PC-3 (cell line): Measurements from ENCODE around the gene RBM26. TPM values are rescaled to one million over a fixed set of nuclear protein-coding genes. Genes with fewer than 3 reads are reported as not detected.
"Not testable (repeated sequence)": the region's sequence is repeated elsewhere in the genome, so short reads cannot be mapped to it uniquely, and the experiment has no call there.

Experiments used
- ATAC-seq: fragments of 200-7000 bp; cut with Tn5 transposase; 2 replicates; pipeline ENCODE4 v1.9.1; 2020; ENCODE audit warnings: mild to moderate bottlenecking, moderate library complexity
- BruUV-seq: library from RNA; stranded (reverse); fragments of 400-500 nt; replicated peaks from 2 replicates; lab custom pipeline; 2021; lab: Mats Ljungman, UMichigan
- CTCF ChIA-PET: fragments of 300-600 bp; sonication (Branson Sonifier 250); formaldehyde crosslinking; loops from one replicate; lab custom pipeline; 2022; ENCODE audit warnings: antibody characterized with exemption; lab: Charles Lee
- POLR2A ChIA-PET: fragments of 300-600 bp; sonication (Branson Sonifier 250); formaldehyde crosslinking; loops from one replicate; lab custom pipeline; 2022; ENCODE audit warnings: antibody characterized with exemption; ENCODE audit not compliant: unreplicated experiment; lab: Charles Lee
- DNase-seq: peaks from one replicate; pipeline ENCODE4 v3.0.0-alpha.2; 2015
- H2AFZ ChIP-seq: fragments of 300-600 bp; sonication (generic); 2 replicates; pipeline ENCODE4 v1.6.0; 2016; ENCODE audit warnings: antibody characterized with exemption, low read length
- H3F3A ChIP-seq: fragments of 300-600 bp; sonication (generic); one replicate; pipeline ENCODE4 v1.6.0; 2017; ENCODE audit warnings: antibody characterized with exemption, low read length, control low read depth, mild to moderate bottlenecking; ENCODE audit not compliant: unreplicated experiment
- H3K27ac ChIP-seq: fragments of 300-600 bp; sonication (generic); 2 replicates; pipeline ENCODE4 v1.5.1; 2016; ENCODE audit warnings: mild to moderate bottlenecking, low read length
- H3K27me3 ChIP-seq: fragments of 300-600 bp; sonication (generic); 2 replicates; pipeline ENCODE4 v1.6.1; 2016; ENCODE audit warnings: low read length, mixed read lengths
- H3K36me3 ChIP-seq: fragments of 300-600 bp; sonication (generic); 2 replicates; pipeline ENCODE4 v1.6.1; 2016; ENCODE audit warnings: low read depth, mixed run types, low read length, mixed read lengths
- H3K4me1 ChIP-seq: fragments of 300-600 bp; sonication (generic); 2 replicates; pipeline ENCODE4 v1.5.1; 2016; ENCODE audit warnings: low read length; ENCODE audit not compliant: insufficient read depth
- H3K4me2 ChIP-seq: fragments of 300-600 bp; sonication (generic); 2 replicates; pipeline ENCODE4 v1.6.0; 2016; ENCODE audit warnings: low read length
- H3K4me3 ChIP-seq: fragments of 300-600 bp; sonication (generic); 2 replicates; pipeline ENCODE4 v1.5.1; 2016; ENCODE audit warnings: mild to moderate bottlenecking, low read length, mixed read lengths
- H3K79me2 ChIP-seq: fragments of 300-600 bp; sonication (generic); 2 replicates; pipeline ENCODE4 v1.6.1; 2017; ENCODE audit warnings: low read length, mixed read lengths
- H3K9ac ChIP-seq: fragments of 300-600 bp; sonication (generic); 2 replicates; pipeline ENCODE4 v1.6.0; 2016; ENCODE audit warnings: mild to moderate bottlenecking, low read length
- H3K9me2 ChIP-seq: fragments of 300-600 bp; sonication (generic); replicated peaks from 2 replicates; pipeline ENCODE4 v1.6.1; 2016; ENCODE audit warnings: mixed run types, low read length, mixed read lengths
- H3K9me3 ChIP-seq: fragments of 300-600 bp; sonication (generic); 2 replicates; pipeline ENCODE4 v1.6.1; 2016; ENCODE audit warnings: low read length, mixed read lengths
- H4K20me1 ChIP-seq: fragments of 300-600 bp; sonication (generic); 2 replicates; pipeline ENCODE4 v1.6.1; 2016; ENCODE audit warnings: low read length, mixed read lengths
- EZH2 ChIP-seq: fragments of 300-600 bp; sonication (generic); IDR thresholded peaks from one replicate; pipeline ENCODE4 v1.6.1; 2017; ENCODE audit warnings: antibody characterized with exemption, mild to moderate bottlenecking, low read length; ENCODE audit not compliant: unreplicated experiment
- EZH2phosphoT487 ChIP-seq: fragments of 300-600 bp; sonication (generic); IDR thresholded peaks from 2 replicates; pipeline ENCODE4 v1.6.1; 2018; ENCODE audit warnings: mild to moderate bottlenecking, antibody characterized with exemption, low read length, borderline replicate concordance
- intact Hi-C: fragments of 100-400 bp; cut with micrococcal nuclease; formaldehyde crosslinking; loops from 2 replicates; pipeline ENCODE4 v1.9.0; 2023
- total RNA-seq: library from RNA; depleted of rRNA; stranded (reverse); fragments of >200 nt; gene quantifications from 2 replicates; pipeline ENCODE4 v1.2.3, GENCODE V29; 2014
- TF ChIP-seq, protein P1 (sequence below): fragments of 300-600 bp; sonication (generic); conservative IDR thresholded peaks from 2 replicates; pipeline ENCODE4 v1.5.1; 2017; ENCODE audit warnings: antibody characterized with exemption, low read depth, mild to moderate bottlenecking, low read length

The RBM26 gene
- total RNA-seq, 1 experiment from 2014 or later, result 16.1 TPM

GRCh38 chr13:79353693-79354092 lies 52.4 kb downstream of the RBM26 start:
- ATAC-seq (no peak), DNase-seq (no peak)
- Histone ChIP-seq H3K4me2 (no peak overlapping the region), H3K4me1 (no peaks in the 10 kb centered on the region), H3K9me3 (no peaks in the 10 kb centered on the region), H2AFZ (no peak overlapping the region), H3K36me3 (peaks cover 42% of the 10 kb centered on the region), H3F3A (no peaks in the 10 kb centered on the region), H3K27me3 (no peaks in the 10 kb centered on the region), H4K20me1 (no peaks in the 10 kb centered on the region), H3K27ac (no peak overlapping the region), H3K4me3 (no peak overlapping the region), H3K79me2 (no peaks in the 10 kb centered on the region), H3K9ac (no peak overlapping the region), H3K9me2 (no peaks in the 10 kb centered on the region)
- BruUV-seq, result no TSS peak
- ChIA-PET POLR2A (no interaction called here), CTCF (no interaction called here)
- TF ChIP-seq, protein P1, sequence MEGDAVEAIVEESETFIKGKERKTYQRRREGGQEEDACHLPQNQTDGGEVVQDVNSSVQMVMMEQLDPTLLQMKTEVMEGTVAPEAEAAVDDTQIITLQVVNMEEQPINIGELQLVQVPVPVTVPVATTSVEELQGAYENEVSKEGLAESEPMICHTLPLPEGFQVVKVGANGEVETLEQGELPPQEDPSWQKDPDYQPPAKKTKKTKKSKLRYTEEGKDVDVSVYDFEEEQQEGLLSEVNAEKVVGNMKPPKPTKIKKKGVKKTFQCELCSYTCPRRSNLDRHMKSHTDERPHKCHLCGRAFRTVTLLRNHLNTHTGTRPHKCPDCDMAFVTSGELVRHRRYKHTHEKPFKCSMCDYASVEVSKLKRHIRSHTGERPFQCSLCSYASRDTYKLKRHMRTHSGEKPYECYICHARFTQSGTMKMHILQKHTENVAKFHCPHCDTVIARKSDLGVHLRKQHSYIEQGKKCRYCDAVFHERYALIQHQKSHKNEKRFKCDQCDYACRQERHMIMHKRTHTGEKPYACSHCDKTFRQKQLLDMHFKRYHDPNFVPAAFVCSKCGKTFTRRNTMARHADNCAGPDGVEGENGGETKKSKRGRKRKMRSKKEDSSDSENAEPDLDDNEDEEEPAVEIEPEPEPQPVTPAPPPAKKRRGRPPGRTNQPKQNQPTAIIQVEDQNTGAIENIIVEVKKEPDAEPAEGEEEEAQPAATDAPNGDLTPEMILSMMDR, result no peak
- TF ChIP-seq EZH2, result no peak
- TF ChIP-seq EZH2phosphoT487, result no peak
- intact Hi-C loops, result no loop called here

DNA sequence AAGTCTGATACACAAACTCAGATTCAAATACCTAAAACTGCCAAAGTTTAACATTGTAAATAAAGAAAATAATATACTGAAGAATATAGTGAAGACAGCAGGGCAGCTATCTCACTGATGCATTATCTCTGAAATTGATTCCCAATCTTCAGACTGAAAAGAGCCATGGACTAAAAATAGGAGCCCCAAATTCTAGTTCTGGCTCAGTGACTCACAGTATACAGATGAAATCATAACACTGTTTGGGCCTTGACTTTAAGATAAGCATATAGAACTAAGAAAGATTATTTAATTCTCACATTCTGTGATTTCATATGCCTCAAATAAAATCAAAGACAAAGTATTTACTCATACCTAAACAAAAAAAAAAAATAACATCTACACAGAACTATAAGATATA lies 53.9 kb downstream of the RBM26 start:
- no peaks in the 10 kb centered on the region for H3K27me3 ChIP-seq
- no peaks in the 10 kb centered on the region for H4K20me1 ChIP-seq
- no peaks in the 10 kb centered on the region for H3K4me1 ChIP-seq
- no peaks in the 10 kb centered on the region for H3K9me3 ChIP-seq
- H3K9ac ChIP-seq, result no peak overlapping the region
- H3K36me3 ChIP-seq, result peaks cover 38% of the 10 kb centered on the region; the same call in 1 of the 2 replicates
- no peak overlapping the region for H3K4me2 ChIP-seq
- intact Hi-C loops, result no loop called here
- H3K4me3 ChIP-seq, result no peak overlapping the region
- ATAC-seq (no peak), DNase-seq (no peak)
- H3K9me2 ChIP-seq, result no peaks in the 10 kb centered on the region
- ChIA-PET CTCF (no interaction called here), POLR2A (no interaction called here)
- H3K27ac ChIP-seq, result no peak overlapping the region
- no TSS peak for BruUV-seq
- no peak overlapping the region for H2AFZ ChIP-seq
- H3F3A ChIP-seq, result no peaks in the 10 kb centered on the region
- TF ChIP-seq EZH2phosphoT487 (no peak), EZH2 (no peak)
- TF ChIP-seq, protein P1, result no peak
- no peaks in the 10 kb centered on the region for H3K79me2 ChIP-seq

GRCh38 chr13:79349608-79350007 lies 56.4 kb downstream of the RBM26 start:
- BruUV-seq, H3K9me2 ChIP-seq, H3K27ac ChIP-seq, POLR2A ChIA-PET, H3K9me3 ChIP-seq, H3K27me3 ChIP-seq, H3K4me1 ChIP-seq, CTCF ChIA-PET, H3K4me2 ChIP-seq, DNase-seq, H3K9ac ChIP-seq, H2AFZ ChIP-seq, H3K4me3 ChIP-seq, ATAC-seq, intact Hi-C loops, H3K79me2 ChIP-seq, H4K20me1 ChIP-seq, H3F3A ChIP-seq: not testable (repeated sequence)
- H3K36me3 ChIP-seq, result peaks cover 24% of the 10 kb centered on the region; the same call in 1 of the 2 replicates
